Gastrocnemius medialis (tissue), 4 donors: ENCODE data around the gene PRPSAP2.

Source experiments
- CTCF ChIP-seq, 5 experiments: fragments of 450-650 bp in 3 of 5; fragments of 200-600 bp in 2 of 5; sonication (generic) in 2 of 5; IDR thresholded peaks in 4 of 5; conservative IDR thresholded peaks in 1 of 5; 1 replicate in 4 of 5; 2 replicates in 1 of 5; pipeline ENCODE4 v1.5.1; 2016 to 2019; ENCODE audit warnings: antibody characterized with exemption in 5 of 5, mild to moderate bottlenecking in 3 of 5, moderate library complexity in 3 of 5
- POLR2A ChIP-seq, 2 donors: fragments of 450-650 bp; IDR thresholded peaks; one replicate each; pipeline ENCODE4 v1.6.1; 2017; ENCODE audit warnings: antibody characterized with exemption in 2 of 2, mild to moderate bottlenecking in 2 of 2, moderate library complexity in 2 of 2

GRCh38 chr17:18904482-18904881 is 46.6 kb downstream of the PRPSAP2 start:
- TF ChIP-seq CTCF (IDR thresholded peaks at IDR 0.05 in 4 of 5, conservative IDR thresholded peaks at IDR 0.05 in 1 of 5) (no peak), POLR2A (IDR thresholded peaks at IDR 0.05) (no peak)
